CD4-positive, alpha-beta T cell (primary cell): ENCODE results near the gene FANCD2. TPM values are rescaled to one million over a fixed set of nuclear protein-coding genes. Genes with fewer than 3 reads are reported as not detected.
A peak's percentile ranks its signal among the peaks of the same experiment; 100 is the strongest.
"Not testable (repeated sequence)": the region's sequence is repeated elsewhere in the genome, so short reads cannot be mapped to it uniquely, and the experiment has no call there.

ENCODE experiments used
- ATAC-seq: fragments of 200-7000 bp; cut with Tn5 transposase; one replicate; pipeline ENCODE4 v1.10.0; 2022; ENCODE audit warnings: mild to moderate bottlenecking; ENCODE audit not compliant: poor library complexity
- CTCF ChIA-PET: fragments of 350-600 bp; sonication (Branson Sonifier 250); formaldehyde crosslinking; loops from one replicate; lab custom pipeline; 2021; ENCODE audit warnings: antibody characterized with exemption, inconsistent platforms; lab: Charles Lee
- POLR2A ChIA-PET: fragments of 350-600 bp; sonication (Branson Sonifier 250); formaldehyde crosslinking; loops from one replicate; lab custom pipeline; 2021; ENCODE audit warnings: antibody characterized with exemption, inconsistent platforms; lab: Charles Lee
- DNase-seq, 14 experiments: peaks; one replicate each; pipeline ENCODE4 v3.0.0-alpha.2; 2013 to 2020; ENCODE audit warnings: mixed read lengths in 2 of 14
- H3K27ac ChIP-seq, 2 donors: one replicate each; pipeline versions ENCODE4 v1.5.1 to v1.7.0; 2013; ENCODE audit warnings: low read length in 2 of 2, low read depth in 1 of 2, mild to moderate bottlenecking in 1 of 2
- H3K27me3 ChIP-seq, 2 experiments: 1 replicate in 1 of 2; 2 replicates in 1 of 2; pipeline versions ENCODE4 v1.6.1 to v1.7.0; 2013; ENCODE audit warnings: low read length in 2 of 2, control low read depth in 1 of 2, mild to moderate bottlenecking in 1 of 2, moderate library complexity in 1 of 2; ENCODE audit not compliant: insufficient read depth in 2 of 2, control insufficient read depth in 1 of 2
- H3K36me3 ChIP-seq: one replicate; pipeline ENCODE4 v1.6.1; 2013; ENCODE audit warnings: low read length, control low read depth; ENCODE audit not compliant: insufficient read depth
- H3K4me1 ChIP-seq: one replicate; pipeline ENCODE4 v1.6.1; 2013; ENCODE audit warnings: low read length, control low read depth; ENCODE audit not compliant: insufficient read depth
- H3K4me3 ChIP-seq: one replicate; pipeline ENCODE4 v1.5.1; 2013; ENCODE audit warnings: mild to moderate bottlenecking, low read length, moderate library complexity
- H3K9me3 ChIP-seq, 2 experiments: 1 replicate in 1 of 2; 2 replicates in 1 of 2; pipeline versions ENCODE4 v1.6.1 to v1.7.0; 2013; ENCODE audit warnings: low read length in 2 of 2, mild to moderate bottlenecking in 2 of 2, control low read depth in 1 of 2, moderate library complexity in 1 of 2; ENCODE audit not compliant: control insufficient read depth in 1 of 2, insufficient read depth in 1 of 2
- H3K27ac Mint-ChIP-seq: one replicate; pipeline ENCODE4 v1.8.0; 2020; ENCODE audit warnings: mixed read lengths
- H3K27me3 Mint-ChIP-seq: one replicate; pipeline ENCODE4 v1.8.0; 2021; ENCODE audit warnings: mixed read lengths
- H3K36me3 Mint-ChIP-seq: one replicate; pipeline ENCODE4 v1.8.0; 2021; ENCODE audit warnings: low read depth, mixed read lengths
- H3K4me1 Mint-ChIP-seq: one replicate; pipeline ENCODE4 v1.8.0; 2021; ENCODE audit warnings: low read depth, mixed read lengths
- H3K4me3 Mint-ChIP-seq: one replicate; pipeline ENCODE4 v1.8.0; 2020; ENCODE audit warnings: mild to moderate bottlenecking, mixed read lengths
- H3K9me3 Mint-ChIP-seq: one replicate; pipeline ENCODE4 v1.8.0; 2020; ENCODE audit warnings: mixed read lengths
- CTCF ChIP-seq: fragments of 200-600 bp; IDR thresholded peaks from one replicate; pipeline ENCODE4 v1.8.0; 2022; ENCODE audit warnings: antibody characterized with exemption, mild to moderate bottlenecking
- intact Hi-C, 2 experiments: fragments of 100-400 bp; cut with DNase I in 1 of 2; cut with micrococcal nuclease in 1 of 2; formaldehyde crosslinking; loops; one replicate each; pipeline versions ENCODE4 v1.15.1 to v1.9.0; 2023 to 2025; cut with DNase I, micrococcal nuclease
- total RNA-seq, 174 experiments: library from RNA in 2 of 174; stranded (reverse) in 2 of 174; gene quantifications; one replicate each; pipeline ENCODE4 v1.2.3 and lab custom pipeline; 2021 to 2026

Gene FANCD2
- total RNA-seq, 2 experiments from 2014 or later: 13.8 to 16.8 TPM

- no peaks in the 10 kb centered on the region for H3K9me3 ChIP-seq
- peak overlapping the region; percentile 87 for H3K4me3 ChIP-seq
- peak overlapping the region; percentile 98 for H3K27ac Mint-ChIP-seq
- no peak for TF ChIP-seq CTCF
- peak in 2 of 14 experiments; percentile 2 to 11 for DNase-seq
- POLR2A ChIA-PET: interaction anchor here (1.0 to 2.2 kb wide), 7 partner anchors 14 to 295 kb away, joined by 3 to 17 read pairs (median 10); partner anchors contain the start of genes CRELD1, EMC3, PRRT3 and SEC13
- CTCF ChIA-PET: interaction anchor here (0.5 to 1.3 kb wide), 2 partner anchors 92 to 283 kb away, joined by 3 to 8 read pairs; partner anchors contain the start of gene CRELD1
- peak overlapping the region; percentile 98 for H3K4me3 Mint-ChIP-seq
- peaks cover 35% of the 10 kb centered on the region for H3K36me3 ChIP-seq
- H3K27ac ChIP-seq: peak overlapping the region; percentile 70 to 84
- H3K36me3 Mint-ChIP-seq: peaks cover 55% of the 10 kb centered on the region
- H3K4me1 Mint-ChIP-seq: peaks cover 35% of the 10 kb centered on the region
- H3K9me3 Mint-ChIP-seq: no peaks in the 10 kb centered on the region
- H3K27me3 Mint-ChIP-seq: no peaks in the 10 kb centered on the region
- peaks cover 33% of the 10 kb centered on the region for H3K4me1 ChIP-seq
- intact Hi-C loops: loop anchor here (2.0 to 10.0 kb wide), 9 partner anchors 39 to 378 kb away; partner anchors contain the start of genes CRELD1 (in 2 of the 2), EMC3 (in 2 of the 2), BRK1 (in 1 of the 2) and MTMR14 (in 1 of the 2)
- no peaks in the 10 kb centered on the region for H3K27me3 ChIP-seq
- no peak for ATAC-seq
Measured at GRCh38 chr3:10025205-10026083, 793 bp upstream of the FANCD2 start.

GRCh38 chr3:10041034-10041433, 14.8 kb downstream of the FANCD2 start:
- no peak for ATAC-seq
- H3K9me3 Mint-ChIP-seq: no peaks in the 10 kb centered on the region
- Histone ChIP-seq H3K9me3 (no peaks in the 10 kb centered on the region), H3K36me3 (peaks cover 20% of the 10 kb centered on the region), H3K27me3 (no peaks in the 10 kb centered on the region), H3K27ac (no peak overlapping the region), H3K4me3 (no peak overlapping the region), H3K4me1 (no peaks in the 10 kb centered on the region)
- POLR2A ChIA-PET: no interaction called here
- H3K27ac Mint-ChIP-seq: no peak overlapping the region
- no peak for DNase-seq
- no peak for TF ChIP-seq CTCF
- CTCF ChIA-PET: no interaction called here
- intact Hi-C loops: no loop called here
- H3K36me3 Mint-ChIP-seq: peaks cover 49% of the 10 kb centered on the region
- no peak overlapping the region for H3K4me3 Mint-ChIP-seq
- no peaks in the 10 kb centered on the region for H3K27me3 Mint-ChIP-seq
- H3K4me1 Mint-ChIP-seq: no peaks in the 10 kb centered on the region

GRCh38 chr3:10047876-10048275, 21.6 kb downstream of the FANCD2 start:
- Histone ChIP-seq H3K4me3 (no peak overlapping the region), H3K27ac (no peak overlapping the region), H3K4me1 (no peaks in the 10 kb centered on the region), H3K36me3 (peaks cover 2% of the 10 kb centered on the region), H3K9me3 (no peaks in the 10 kb centered on the region), H3K27me3 (no peaks in the 10 kb centered on the region)
- H3K27ac Mint-ChIP-seq: no peak overlapping the region
- ChIA-PET CTCF (interaction anchor here (1.3 kb wide), 1 partner anchor 117 kb away, joined by 3 read pairs; no protein-coding TSS in a partner anchor), POLR2A (interaction anchor here (1.3 kb wide), 2 partner anchors 12 to 22 kb away, joined by 3 to 4 read pairs; partner anchors contain the start of gene FANCD2)
- no peaks in the 10 kb centered on the region for H3K9me3 Mint-ChIP-seq
- DNase-seq (no peak), ATAC-seq (no peak)
- no peaks in the 10 kb centered on the region for H3K27me3 Mint-ChIP-seq
- intact Hi-C loops: no loop called here
- no peaks in the 10 kb centered on the region for H3K4me1 Mint-ChIP-seq
- H3K4me3 Mint-ChIP-seq: no peak overlapping the region
- peaks cover 30% of the 10 kb centered on the region for H3K36me3 Mint-ChIP-seq
- TF ChIP-seq CTCF: no peak

- H3K27ac Mint-ChIP-seq, H3K27me3 Mint-ChIP-seq, POLR2A ChIA-PET, DNase-seq, H3K27ac ChIP-seq, ATAC-seq, H3K4me3 ChIP-seq, H3K9me3 ChIP-seq, H3K4me1 ChIP-seq, H3K36me3 ChIP-seq, H3K9me3 Mint-ChIP-seq, H3K27me3 ChIP-seq, H3K4me1 Mint-ChIP-seq, intact Hi-C loops, H3K4me3 Mint-ChIP-seq, CTCF ChIA-PET: not testable (repeated sequence)
- peaks cover 25% of the 10 kb centered on the region for H3K36me3 Mint-ChIP-seq
Measured at GRCh38 chr3:10053054-10053453, 26.8 kb downstream of the FANCD2 start.
